GM12878 (cell line): ENCODE measurements around the gene KIF21A. TPM values are rescaled to one million over a fixed set of nuclear protein-coding genes. Genes with fewer than 3 reads are reported as not detected.
A peak's percentile ranks its signal among the peaks of the same experiment; 100 is the strongest.

Experiments used
- ATAC-seq: fragments of 200-7000 bp; cut with Tn5 transposase; 3 replicates; pipeline ENCODE4 v1.9.1; 2020; ENCODE audit warnings: mild to moderate bottlenecking, moderate library complexity
- BruUV-seq: library from RNA; stranded (reverse); fragments of 400-500 nt; replicated peaks from 2 replicates; lab custom pipeline; 2021; lab: Mats Ljungman, UMichigan
- CTCF ChIA-PET: fragments of 300-600 bp; sonication (Branson Sonifier 250); formaldehyde crosslinking; extraction: SDS; loops from one replicate; lab custom pipeline; 2021; ENCODE audit warnings: inconsistent platforms; lab: Yijun Ruan, JAX
- POLR2A ChIA-PET: fragments of 350-600 bp; formaldehyde crosslinking; extraction: SDS; loops from one replicate; lab custom pipeline; 2021; ENCODE audit warnings: inconsistent platforms; lab: Charles Lee
- RAD21 ChIA-PET: fragments of 300-600 bp; sonication (Branson Sonifier 250); formaldehyde crosslinking; loops from one replicate; lab custom pipeline; 2023; ENCODE audit warnings: antibody characterized with exemption; ENCODE audit not compliant: unreplicated experiment; lab: Charles Lee
- SMC1A ChIA-PET: fragments of 300-600 bp; sonication (Branson Sonifier 250); formaldehyde crosslinking; loops from one replicate; lab custom pipeline; 2023; ENCODE audit not compliant: unreplicated experiment, uncharacterized antibody; lab: Charles Lee
- DNase-seq: peaks from one replicate; pipeline ENCODE4 v3.0.0-alpha.2; 2011; ENCODE audit warnings: low read depth, low spot score
- FAIRE-seq: peaks from 3 replicates; lab custom pipeline; 2011; peaks lifted over from hg19 to GRCh38; lab: Jason Lieb, UNC
- H2AFZ ChIP-seq: 2 replicates; pipeline ENCODE4 v1.6.0; 2011; ENCODE audit warnings: low read depth, low read length, control low read depth; ENCODE audit not compliant: control insufficient read depth
- H3K27ac ChIP-seq: 2 replicates; pipeline ENCODE4 v1.5.1; 2011; ENCODE audit warnings: control low read depth; ENCODE audit not compliant: control insufficient read depth, insufficient read depth
- H3K27me3 ChIP-seq, 2 experiments: replicated peaks in 1 of 2; 2 replicates each; pipeline versions ENCODE4 v1.6.0 to v1.6.1; 2011; ENCODE audit warnings: low read length in 1 of 2; ENCODE audit not compliant: control insufficient read depth in 2 of 2, insufficient read depth in 2 of 2
- H3K36me3 ChIP-seq, 2 experiments: 2 replicates each; pipeline ENCODE4 v1.5.1; 2011; ENCODE audit warnings: low read length in 1 of 2; ENCODE audit not compliant: control insufficient read depth in 2 of 2, insufficient read depth in 2 of 2
- H3K4me1 ChIP-seq: 2 replicates; pipeline ENCODE4 v1.6.1; 2011; ENCODE audit warnings: mild to moderate bottlenecking, low read length, moderate library complexity, mixed read lengths; ENCODE audit not compliant: control insufficient read depth, insufficient read depth
- H3K4me2 ChIP-seq: 2 replicates; pipeline ENCODE4 v1.6.0; 2011; ENCODE audit warnings: control low read depth; ENCODE audit not compliant: control insufficient read depth, insufficient read depth
- H3K4me3 ChIP-seq: fragments of 200-600 bp; sonication (generic); 2 replicates; pipeline ENCODE4 v1.5.1; 2016
- H3K79me2 ChIP-seq: 2 replicates; pipeline ENCODE4 v1.6.0; 2011; ENCODE audit warnings: low read length; ENCODE audit not compliant: control insufficient read depth, insufficient read depth
- H3K9ac ChIP-seq: 2 replicates; pipeline ENCODE4 v1.8.0; 2011; ENCODE audit warnings: low read length, control low read depth, mixed read lengths; ENCODE audit not compliant: control insufficient read depth, insufficient read depth
- H3K9me3 ChIP-seq: replicated peaks from 3 replicates; pipeline ENCODE4 v1.5.1; 2011; ENCODE audit warnings: mild to moderate bottlenecking, low read length; ENCODE audit not compliant: control insufficient read depth, insufficient read depth
- H4K20me1 ChIP-seq: 2 replicates; pipeline ENCODE4 v1.6.0; 2011; ENCODE audit not compliant: control insufficient read depth, insufficient read depth
- BCL11A ChIP-seq: IDR thresholded peaks from 2 replicates; pipeline ENCODE4 v1.6.1; 2011; ENCODE audit warnings: low read depth, low read length
- EP300 ChIP-seq, 2 experiments: fragments of 150-350 bp in 1 of 2; IDR thresholded peaks; 2 replicates each; pipeline ENCODE4 v1.6.1; 2011 to 2012; ENCODE audit warnings: low read depth in 2 of 2, low read length in 2 of 2, borderline replicate concordance in 1 of 2, improper control_type of control experiment in 1 of 2, inconsistent platforms in 1 of 2; ENCODE audit not compliant: control insufficient read depth in 1 of 2
- ETV6 ChIP-seq, 2 experiments: fragments of 450-650 bp in 1 of 2; IDR thresholded peaks in 1 of 2; conservative IDR thresholded peaks in 1 of 2; 2 replicates each; pipeline ENCODE4 v1.6.1; 2014; ENCODE audit warnings: antibody characterized with exemption in 1 of 2, borderline replicate concordance in 1 of 2, low read depth in 1 of 2, mild to moderate bottlenecking in 1 of 2, moderate library complexity in 1 of 2
- FOXM1 ChIP-seq: IDR thresholded peaks from 2 replicates; pipeline ENCODE4 v1.6.1; 2012; ENCODE audit warnings: low read depth, mild to moderate bottlenecking, inconsistent platforms, low read length, moderate library complexity
- GABPA ChIP-seq: IDR thresholded peaks from 2 replicates; pipeline ENCODE4 v1.6.1; 2014; ENCODE audit warnings: antibody characterized with exemption, low read depth, mild to moderate bottlenecking, inconsistent platforms
- GATAD2B ChIP-seq: fragments of 450-650 bp; conservative IDR thresholded peaks from 2 replicates; pipeline ENCODE4 v1.6.1; 2017; ENCODE audit warnings: low read depth, mild to moderate bottlenecking, moderate library complexity
- HCFC1 ChIP-seq: fragments of 150-350 bp; IDR thresholded peaks from 2 replicates; pipeline ENCODE4 v1.6.1; 2014; ENCODE audit warnings: low read length
- IKZF1 ChIP-seq: fragments of 450-650 bp; conservative IDR thresholded peaks from 2 replicates; pipeline ENCODE4 v1.6.1; 2017; ENCODE audit warnings: antibody characterized with exemption, mild to moderate bottlenecking
- IKZF2 ChIP-seq, 2 experiments: fragments of 450-650 bp; IDR thresholded peaks; 2 replicates each; pipeline ENCODE4 v1.6.1; 2017; ENCODE audit warnings: mild to moderate bottlenecking in 2 of 2, moderate library complexity in 2 of 2
- IRF4 ChIP-seq: IDR thresholded peaks from 2 replicates; pipeline ENCODE4 v1.6.1; 2011; ENCODE audit warnings: low read depth, low read length
- JUNB ChIP-seq: IDR thresholded peaks from 2 replicates; pipeline ENCODE4 v1.6.1; 2016; ENCODE audit warnings: antibody characterized with exemption, mild to moderate bottlenecking
- MTA2 ChIP-seq: fragments of 450-650 bp; IDR thresholded peaks from 2 replicates; pipeline ENCODE4 v1.6.1; 2016; ENCODE audit warnings: low read depth, mild to moderate bottlenecking, moderate library complexity
- NFIC ChIP-seq: IDR thresholded peaks from 2 replicates; pipeline ENCODE4 v1.6.1; 2012; ENCODE audit warnings: low read depth, mild to moderate bottlenecking, inconsistent platforms, low read length, moderate library complexity
- NR2F1 ChIP-seq: fragments of 450-650 bp; conservative IDR thresholded peaks from 2 replicates; pipeline ENCODE4 v1.6.1; 2017; ENCODE audit warnings: mild to moderate bottlenecking
- PAX5 ChIP-seq: IDR thresholded peaks from 2 replicates; pipeline ENCODE4 v1.6.1; 2011; ENCODE audit warnings: low read depth, low read length, borderline replicate concordance
- RAD51 ChIP-seq: fragments of 450-650 bp; IDR thresholded peaks from 2 replicates; pipeline ENCODE4 v1.6.1; 2016; ENCODE audit warnings: moderate library complexity, mild to moderate bottlenecking, inconsistent platforms
- RELB ChIP-seq: fragments of 450-650 bp; IDR thresholded peaks from 2 replicates; pipeline ENCODE4 v1.6.1; 2017; ENCODE audit warnings: low read depth, mild to moderate bottlenecking, moderate library complexity
- RUNX3 ChIP-seq: IDR thresholded peaks from 2 replicates; pipeline ENCODE4 v1.6.1; 2012; ENCODE audit warnings: low read length, inconsistent platforms
- SIN3A ChIP-seq: IDR thresholded peaks from 2 replicates; pipeline ENCODE4 v1.6.1; 2012; ENCODE audit warnings: low read depth, low read length, improper control_type of control experiment
- ZNF217 ChIP-seq: fragments of 450-650 bp; IDR thresholded peaks from 2 replicates; pipeline ENCODE4 v1.6.1; 2017; ENCODE audit warnings: antibody characterized with exemption, mild to moderate bottlenecking
- in situ Hi-C: fragments of 300-500 bp; cut with MboI; formaldehyde crosslinking; loops from 9 replicates; pipeline ENCODE4 v1.14.3; 2018; ENCODE audit warnings: mixed read lengths
- intact Hi-C: fragments of 100-400 bp; cut with micrococcal nuclease; formaldehyde crosslinking; loops from one replicate; pipeline ENCODE4 v1.14.2; 2022; ENCODE audit not compliant: unreplicated experiment
- polyA plus RNA-seq, 11 experiments: library from polyadenylated mRNA; depleted of rRNA in 4 of 11; unstranded in 6 of 11; stranded (reverse) in 5 of 11; fragments of >200 nt; fragmentation: Nextera tagmentation in 4 of 11; fragmentation: Illumina TruSeq in 1 of 11; extraction: Ambion mirVana in 4 of 11; extraction: Trizol in 1 of 11; gene quantifications; 1 replicate in 1 of 11; 2 replicates in 10 of 11; pipeline versions ENCODE4 v1.2.1 to v1.2.3, GENCODE V29; 2011 to 2016; ENCODE audit warnings: inconsistent platforms in 2 of 11, missing spikeins in 2 of 11, low read depth in 1 of 11
- total RNA-seq, 4 experiments: library from RNA; depleted of rRNA in 3 of 4; stranded (reverse); fragments of >200 nt in 3 of 4; fragmentation: Illumina TruSeq in 1 of 4; extraction: Trizol in 1 of 4; gene quantifications; 2 replicates each; pipeline versions ENCODE4 v1.2.1 to v1.2.3, GENCODE V29; 2013 to 2021
- TF ChIP-seq, protein P1 (sequence below): IDR thresholded peaks from 2 replicates; pipeline ENCODE4 v1.6.1; 2012; ENCODE audit warnings: low read length, inconsistent platforms
- TF ChIP-seq, protein P2 (sequence below): fragments of 450-650 bp; IDR thresholded peaks from 2 replicates; pipeline ENCODE4 v1.6.1; 2016; ENCODE audit warnings: mild to moderate bottlenecking

Gene KIF21A
- total and polyA plus RNA-seq, 10 of the 15 experiments (the other 5 are each of a cell fraction or from before 2014, with no cell fraction given) = 21.3 to 42.1 (median 24.5) TPM

DNA sequence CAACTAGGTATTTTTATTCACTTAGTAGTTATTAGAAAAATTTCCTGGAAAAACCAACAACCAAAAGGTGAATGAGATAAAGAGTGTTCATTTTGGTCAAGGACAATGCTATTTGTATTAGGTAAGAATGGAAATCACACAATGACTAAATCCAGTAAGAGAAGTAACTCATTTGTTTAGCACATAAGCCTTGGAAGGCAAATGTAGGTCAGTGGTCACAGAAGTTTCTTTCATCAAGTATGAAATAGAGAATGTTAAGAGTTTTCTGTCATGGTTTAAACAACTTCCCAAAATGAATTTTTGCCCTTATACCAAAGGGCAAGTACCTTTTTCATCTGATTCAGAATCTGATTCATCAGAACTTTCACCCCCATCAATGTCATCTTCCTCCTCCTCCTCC lies 101.7 kb downstream of the KIF21A start:
- Histone ChIP-seq H3K4me2 (no peak overlapping the region), H3K27ac (peak overlapping the region; percentile 35; the same call in 1 of the 2 replicates), H3K79me2 (no peaks in the 10 kb centered on the region), H3K9me3 (no peaks in the 10 kb centered on the region), H3K4me1 (peaks cover 5% of the 10 kb centered on the region; the same call in 1 of the 2 replicates), H4K20me1 (no peaks in the 10 kb centered on the region), H3K36me3 (no peaks in the 10 kb centered on the region), H3K27me3 (no peaks in the 10 kb centered on the region), H2AFZ (no peak overlapping the region), H3K4me3 (no peak overlapping the region), H3K9ac (no peak overlapping the region)
- DNase-seq = peak; percentile 20
- FAIRE-seq = no peak
- in situ Hi-C loops (loop anchor here (25.0 kb wide), 1 partner anchor 96 kb away; the partner anchor contains the start of gene KIF21A), intact Hi-C loops (no loop called here)
- ChIA-PET RAD21 (interaction anchor here (0.6 to 1.1 kb wide), 4 partner anchors 67 to 458 kb away, joined by 3 to 4 read pairs (median 3); partner anchors contain the start of gene ABCD2), SMC1A (interaction anchor here (0.8 to 2.2 kb wide), 7 partner anchors 23 to 264 kb away, joined by 4 to 6 read pairs (median 4); no protein-coding TSS in a partner anchor), CTCF (interaction anchor here (1.2 kb wide), 1 partner anchor 9 kb away, joined by 3 read pairs; no protein-coding TSS in a partner anchor), POLR2A (no interaction called here)
- no TSS peak for BruUV-seq
- peak; percentile 82 for ATAC-seq
- TF ChIP-seq JUNB (peak; percentile 79), RELB (peak; percentile 46; the same call in 1 of the 2 replicates), RAD51 (no peak), NFIC (peak; percentile 80), ZNF217 (peak; percentile 33; the same call in 1 of the 2 replicates), IKZF2 (IDR thresholded peaks at IDR 0.05) (peak; percentile 57 to 58; a peak in 3 of 4 replicates), GATAD2B (no peak), FOXM1 (peak; percentile 85; the same call in 1 of the 2 replicates), RUNX3 (peak; percentile 83), GABPA (0 out of 2 replicates have a peak, but pooled peaks have one; percentile 16), SIN3A (no peak), ETV6 (conservative IDR thresholded peaks at IDR 0.05 in 1 of 2, IDR thresholded peaks at IDR 0.05 in 1 of 2; ENCODE audit: borderline replicate concordance in 1 of 2, low read depth in 1 of 2) (peak in 1 of 2 experiments; percentile 31; a peak in 1 of 4 replicates), MTA2 (peak; percentile 73; the same call in 1 of the 2 replicates), PAX5 (peak; percentile 11; the same call in 1 of the 2 replicates), IKZF1 (peak; percentile 57), EP300 (IDR thresholded peaks at IDR 0.05; ENCODE audit: borderline replicate concordance in 1 of 2, control insufficient read depth in 1 of 2, low read depth in 2 of 2, low read length in 2 of 2) (peak in 1 of 2 experiments; percentile 63; a peak in 1 of 4 replicates), BCL11A (peak; percentile 7; the same call in 1 of the 2 replicates), NR2F1 (peak; percentile 84), IRF4 (0 out of 2 replicates have a peak, but pooled peaks have one; percentile 29), HCFC1 (no peak)
- TF ChIP-seq, protein P1, sequence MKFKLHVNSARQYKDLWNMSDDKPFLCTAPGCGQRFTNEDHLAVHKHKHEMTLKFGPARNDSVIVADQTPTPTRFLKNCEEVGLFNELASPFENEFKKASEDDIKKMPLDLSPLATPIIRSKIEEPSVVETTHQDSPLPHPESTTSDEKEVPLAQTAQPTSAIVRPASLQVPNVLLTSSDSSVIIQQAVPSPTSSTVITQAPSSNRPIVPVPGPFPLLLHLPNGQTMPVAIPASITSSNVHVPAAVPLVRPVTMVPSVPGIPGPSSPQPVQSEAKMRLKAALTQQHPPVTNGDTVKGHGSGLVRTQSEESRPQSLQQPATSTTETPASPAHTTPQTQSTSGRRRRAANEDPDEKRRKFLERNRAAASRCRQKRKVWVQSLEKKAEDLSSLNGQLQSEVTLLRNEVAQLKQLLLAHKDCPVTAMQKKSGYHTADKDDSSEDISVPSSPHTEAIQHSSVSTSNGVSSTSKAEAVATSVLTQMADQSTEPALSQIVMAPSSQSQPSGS = peak; percentile 51; the same call in 1 of the 2 replicates
- TF ChIP-seq, protein P2, sequence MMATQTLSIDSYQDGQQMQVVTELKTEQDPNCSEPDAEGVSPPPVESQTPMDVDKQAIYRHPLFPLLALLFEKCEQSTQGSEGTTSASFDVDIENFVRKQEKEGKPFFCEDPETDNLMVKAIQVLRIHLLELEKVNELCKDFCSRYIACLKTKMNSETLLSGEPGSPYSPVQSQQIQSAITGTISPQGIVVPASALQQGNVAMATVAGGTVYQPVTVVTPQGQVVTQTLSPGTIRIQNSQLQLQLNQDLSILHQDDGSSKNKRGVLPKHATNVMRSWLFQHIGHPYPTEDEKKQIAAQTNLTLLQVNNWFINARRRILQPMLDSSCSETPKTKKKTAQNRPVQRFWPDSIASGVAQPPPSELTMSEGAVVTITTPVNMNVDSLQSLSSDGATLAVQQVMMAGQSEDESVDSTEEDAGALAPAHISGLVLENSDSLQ = peak; percentile 25; the same call in 1 of the 2 replicates
